ENCODE data around the gene MMP24OS.

DNA sequence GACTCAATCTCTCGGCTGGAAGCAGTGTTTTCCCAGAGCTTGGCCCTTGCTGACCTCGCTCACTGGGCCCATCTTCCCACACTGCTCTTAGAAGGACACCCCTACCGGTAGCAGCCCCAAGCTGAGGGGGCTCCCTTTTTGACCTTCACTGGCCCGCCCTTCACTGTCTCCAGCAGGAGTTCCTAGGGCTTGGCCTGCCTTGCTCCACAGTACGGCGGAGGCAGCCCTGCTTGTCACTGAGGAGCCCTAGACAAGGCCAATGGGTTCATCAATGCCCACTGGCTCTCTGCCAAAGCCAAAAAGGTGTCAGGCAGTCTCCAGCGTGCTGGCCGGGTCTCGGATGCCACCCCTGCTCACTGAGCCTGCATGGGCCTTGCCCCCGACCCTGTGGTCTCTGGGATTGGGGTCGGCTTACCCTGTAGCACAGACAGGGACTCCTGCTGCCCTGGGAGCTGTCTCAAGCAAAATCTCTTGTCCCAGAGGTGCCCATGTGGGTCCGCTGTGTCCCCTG, 2.1 kb downstream of the MMP24OS start:
- no peak for TF ChIP-seq CTCF (IDR thresholded peaks at IDR 0.05; ENCODE audit: low read depth, low read length, missing input control)
- TF ChIP-seq, protein P1, sequence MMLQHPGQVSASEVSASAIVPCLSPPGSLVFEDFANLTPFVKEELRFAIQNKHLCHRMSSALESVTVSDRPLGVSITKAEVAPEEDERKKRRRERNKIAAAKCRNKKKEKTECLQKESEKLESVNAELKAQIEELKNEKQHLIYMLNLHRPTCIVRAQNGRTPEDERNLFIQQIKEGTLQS (IDR thresholded peaks at IDR 0.05): no peak
- no peak for TF ChIP-seq TAF1 (conservative IDR thresholded peaks at IDR 0.05)
- no peak for TF ChIP-seq RAD21 (IDR thresholded peaks at IDR 0.05)
- TF ChIP-seq JUND (IDR thresholded peaks at IDR 0.05): no peak
- TF ChIP-seq, protein P2, sequence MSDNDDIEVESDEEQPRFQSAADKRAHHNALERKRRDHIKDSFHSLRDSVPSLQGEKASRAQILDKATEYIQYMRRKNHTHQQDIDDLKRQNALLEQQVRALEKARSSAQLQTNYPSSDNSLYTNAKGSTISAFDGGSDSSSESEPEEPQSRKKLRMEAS (IDR thresholded peaks at IDR 0.05): no peak
- TF ChIP-seq ZBTB33 (IDR thresholded peaks at IDR 0.05): no peak
- no peak for TF ChIP-seq FOXA1 (IDR thresholded peaks at IDR 0.05)
- no peak for TF ChIP-seq EGR1 (IDR thresholded peaks at IDR 0.05; ENCODE audit: low read depth in 2 of 2)
